H1 (cell line): ENCODE measurements around the gene MUC5AC. TPM values are rescaled to one million over a fixed set of nuclear protein-coding genes. Genes with fewer than 3 reads are reported as not detected.

ENCODE experiments used
- CTCF ChIA-PET: fragments of 300-600 bp; sonication (Branson Sonifier 250); formaldehyde crosslinking; loops from one replicate; lab custom pipeline; 2021; ENCODE audit not compliant: partially characterized antibody; lab: Charles Lee
- POLR2A ChIA-PET: fragments of 300-600 bp; sonication (Branson Sonifier 250); formaldehyde crosslinking; loops from one replicate; lab custom pipeline; 2021; ENCODE audit warnings: inconsistent platforms; ENCODE audit not compliant: partially characterized antibody; lab: Charles Lee
- DNase-seq, 2 experiments: peaks; one replicate each; pipeline versions ENCODE4 v3.0.0 to v3.0.0-alpha.2; 2010 to 2022; ENCODE audit warnings: low spot score in 2 of 2, low read depth in 1 of 2, mixed read lengths in 1 of 2
- FAIRE-seq: peaks from 2 replicates; lab custom pipeline; 2011; peaks lifted over from hg19 to GRCh38; lab: Jason Lieb, UNC
- H2AFZ ChIP-seq: 2 replicates; pipeline ENCODE4 v1.8.1; 2012; ENCODE audit warnings: low read length, inconsistent platforms
- H2AK5ac ChIP-seq: 2 replicates; pipeline ENCODE4 v1.6.1; 2013; ENCODE audit warnings: low read depth, low read length
- H2BK120ac ChIP-seq: replicated peaks from 2 replicates; pipeline ENCODE3; 2013; ENCODE audit warnings: low read depth, low read length, inconsistent platforms
- H2BK12ac ChIP-seq: 2 replicates; pipeline ENCODE4 v1.6.1; 2013; ENCODE audit warnings: low read depth, low read length
- H2BK15ac ChIP-seq: 2 replicates; pipeline ENCODE4 v1.6.1; 2013; ENCODE audit warnings: low read length
- H2BK20ac ChIP-seq: 2 replicates; pipeline ENCODE4 v1.6.1; 2013; ENCODE audit warnings: low read length
- H2BK5ac ChIP-seq: 2 replicates; pipeline ENCODE4 v1.6.1; 2013; ENCODE audit warnings: low read depth, low read length
- H3K14ac ChIP-seq: 2 replicates; pipeline ENCODE4 v1.6.1; 2013; ENCODE audit warnings: inconsistent platforms; ENCODE audit not compliant: insufficient read length
- H3K18ac ChIP-seq: 2 replicates; pipeline ENCODE4 v1.6.1; 2013; ENCODE audit warnings: low read length; ENCODE audit errors: extremely low read depth
- H3K23ac ChIP-seq: 2 replicates; pipeline ENCODE4 v1.6.1; 2013; ENCODE audit warnings: inconsistent platforms; ENCODE audit not compliant: insufficient read length
- H3K23me2 ChIP-seq: 2 replicates; pipeline ENCODE4 v1.6.1; 2013; ENCODE audit warnings: low read depth, low read length
- H3K27ac ChIP-seq: 2 replicates; pipeline ENCODE4 v1.6.1; 2011; ENCODE audit warnings: low read depth, low read length, inconsistent platforms
- H3K27me3 ChIP-seq, 4 experiments: replicated peaks in 1 of 4; 1 replicate in 1 of 4; 2 replicates in 3 of 4; pipeline versions ENCODE4 v1.6.1 to v1.8.1; 2011 to 2013; ENCODE audit warnings: low read length in 3 of 4, mild to moderate bottlenecking in 3 of 4, inconsistent platforms in 2 of 4, mixed read lengths in 2 of 4, moderate library complexity in 1 of 4; ENCODE audit not compliant: control insufficient read depth in 3 of 4, insufficient read depth in 3 of 4; ENCODE audit errors: extremely low read depth in 1 of 4
- H3K36me3 ChIP-seq, 4 experiments: 2 replicates each; pipeline versions ENCODE4 v1.6.1 to v1.8.1; 2011 to 2013; ENCODE audit warnings: mild to moderate bottlenecking in 4 of 4, low read length in 3 of 4, moderate library complexity in 2 of 4, control low read depth in 1 of 4, inconsistent platforms in 1 of 4; ENCODE audit not compliant: insufficient read depth in 4 of 4, control insufficient read depth in 2 of 4
- H3K4ac ChIP-seq: replicated peaks from 2 replicates; pipeline ENCODE3; 2013; ENCODE audit warnings: low read length, low read depth, mixed read lengths, inconsistent platforms; ENCODE audit not compliant: insufficient read length
- H3K4me1 ChIP-seq, 4 experiments: replicated peaks in 1 of 4; 1 replicate in 1 of 4; 2 replicates in 3 of 4; pipeline versions ENCODE4 v1.6.1 to v1.8.1; 2011 to 2013; ENCODE audit warnings: low read length in 3 of 4, inconsistent platforms in 2 of 4, mixed read lengths in 1 of 4; ENCODE audit not compliant: insufficient read depth in 4 of 4, control insufficient read depth in 3 of 4
- H3K4me2 ChIP-seq, 2 experiments: 2 replicates each; pipeline versions ENCODE4 v1.6.1 to v1.8.1; 2011 to 2013; ENCODE audit warnings: low read depth in 2 of 2, low read length in 2 of 2, control low read depth in 1 of 2, inconsistent platforms in 1 of 2, mild to moderate bottlenecking in 1 of 2; ENCODE audit not compliant: insufficient read depth in 1 of 2
- H3K4me3 ChIP-seq, 4 experiments: fragments of 200-600, 300-600 bp in 1 of 4; sonication (generic), shearing (Covaris generic), sonication (Bioruptor Twin) in 1 of 4; 2 replicates each; pipeline versions ENCODE4 v1.5.1 to v1.8.1; 2011 to 2016; ENCODE audit warnings: low read length in 4 of 4, low read depth in 3 of 4, control low read depth in 2 of 4, inconsistent platforms in 2 of 4, mild to moderate bottlenecking in 2 of 4, mixed read lengths in 1 of 4, moderate library complexity in 1 of 4; ENCODE audit not compliant: insufficient read depth in 2 of 4; ENCODE audit errors: extremely low read depth in 1 of 4
- H3K56ac ChIP-seq: replicated peaks from 2 replicates; pipeline ENCODE3; 2013; ENCODE audit warnings: low read depth, mild to moderate bottlenecking, mixed read lengths, low read length, inconsistent platforms; ENCODE audit not compliant: insufficient read length
- H3K79me1 ChIP-seq: 2 replicates; pipeline ENCODE4 v1.6.1; 2013; ENCODE audit warnings: low read depth, low read length, control low read depth
- H3K79me2 ChIP-seq, 2 experiments: 2 replicates each; pipeline versions ENCODE4 v1.6.1 to v1.8.1; 2012 to 2013; ENCODE audit warnings: low read length in 2 of 2, mild to moderate bottlenecking in 2 of 2, inconsistent platforms in 1 of 2; ENCODE audit not compliant: insufficient read depth in 2 of 2, control insufficient read depth in 1 of 2
- H3K9ac ChIP-seq, 4 experiments: replicated peaks in 1 of 4; 1 replicate in 1 of 4; 2 replicates in 3 of 4; pipeline versions ENCODE4 v1.6.1 to v1.8.1; 2011 to 2013; ENCODE audit warnings: low read depth in 3 of 4, low read length in 3 of 4, control low read depth in 2 of 4, mild to moderate bottlenecking in 2 of 4, moderate library complexity in 2 of 4, inconsistent platforms in 1 of 4; ENCODE audit errors: extremely low read depth in 1 of 4
- H3K9me3 ChIP-seq, 2 experiments: 2 replicates each; pipeline versions ENCODE4 v1.6.1 to v1.8.1; 2012 to 2013; ENCODE audit warnings: mild to moderate bottlenecking in 2 of 2, moderate library complexity in 2 of 2, control low read depth in 1 of 2, inconsistent platforms in 1 of 2, low read depth in 1 of 2, low read length in 1 of 2, mixed read lengths in 1 of 2; ENCODE audit not compliant: insufficient read depth in 2 of 2
- H4K20me1 ChIP-seq, 2 experiments: replicated peaks in 1 of 2; 2 replicates each; pipeline versions ENCODE3 to v1.8.1; 2011 to 2013; ENCODE audit warnings: inconsistent platforms in 2 of 2, low read length in 2 of 2, mild to moderate bottlenecking in 1 of 2; ENCODE audit not compliant: insufficient read depth in 2 of 2, control insufficient read depth in 1 of 2
- H4K5ac ChIP-seq: 2 replicates; pipeline ENCODE4 v1.6.1; 2013; ENCODE audit warnings: low read length, low read depth, mixed read lengths, inconsistent platforms; ENCODE audit not compliant: insufficient read length
- H4K8ac ChIP-seq: 2 replicates; pipeline ENCODE4 v1.8.0; 2013; ENCODE audit warnings: mild to moderate bottlenecking, moderate library complexity, low read length, inconsistent platforms; ENCODE audit not compliant: insufficient read depth; ENCODE audit errors: extremely low read depth
- H4K91ac ChIP-seq: replicated peaks from 2 replicates; pipeline ENCODE3; 2013; ENCODE audit warnings: low read length, mixed read lengths, inconsistent platforms; ENCODE audit not compliant: insufficient read length
- JUND ChIP-seq: IDR thresholded peaks from 2 replicates; pipeline ENCODE4 v1.6.1; 2011; ENCODE audit warnings: mild to moderate bottlenecking, improper control_type of control experiment, low read length
- WGBS, 2 experiments: shearing (Covaris generic) in 1 of 2; methylation state at CpG; one replicate each; pipeline versions ENCODE4 v1.1.6 to v1.1.7; 2013 to 2015; ENCODE audit warnings: low lambda C conversion rate in 2 of 2, mixed read lengths in 2 of 2, inconsistent platforms in 1 of 2, low coverage in 1 of 2, missing lambda C conversion rate in 1 of 2; ENCODE audit not compliant: insufficient replicate concordance in 2 of 2, insufficient coverage in 1 of 2, insufficient read length in 1 of 2; ENCODE audit errors: extremely low coverage in 1 of 2, missing lambda C conversion rate in 1 of 2; 5-methylcytosine and 5-hydroxymethylcytosine counted together
- polyA plus RNA-seq, 7 experiments: library from polyadenylated mRNA; depleted of rRNA in 3 of 7; stranded (reverse) in 5 of 7; unstranded in 2 of 7; fragments of >200 nt in 5 of 7; fragments of 200-250 nt in 2 of 7; gene quantifications; 1 replicate in 5 of 7; 2 replicates in 1 of 7; 4 replicates in 1 of 7; pipeline versions ENCODE4 v1.2.1 to v1.2.3, GENCODE V29; 2011 to 2013; ENCODE audit warnings: missing spikeins in 2 of 7, mixed read lengths in 2 of 7
- total RNA-seq: library from RNA; stranded (reverse); fragmentation: NEBNext Ultra II Directional; extraction: Animal tissue kit (Norgen Biotek cat#: 25700); gene quantifications from 2 replicates; pipeline ENCODE4 v1.2.1, GENCODE V29; 2021

The MUC5AC gene
- total and polyA plus RNA-seq, 2 of the 8 experiments (the other 6 are each of a cell fraction or from before 2014, with no cell fraction given) = not detected

GRCh38 chr11:1150769-1151365 is 6.9 kb upstream of the MUC5AC start:
- no peak overlapping the region for H2BK20ac ChIP-seq
- no peak overlapping the region for H2BK5ac ChIP-seq
- no peak overlapping the region for H3K9ac ChIP-seq
- TF ChIP-seq JUND = no peak
- TF ChIP-seq, all 59 proteins: peak for 0
- Histone ChIP-seq H3K23me2 (peaks cover 21% of the 10 kb centered on the region), H3K18ac (no peak overlapping the region), H3K14ac (no peak overlapping the region), H3K9me3 (peaks cover 8 to 12% of the 10 kb centered on the region in 2 experiments; a peak in 3 of 4 replicates), H3K79me1 (no peaks in the 10 kb centered on the region; the same call in 1 of the 2 replicates), H2BK12ac (no peak overlapping the region), H4K5ac (no peak overlapping the region), H2AFZ (no peak overlapping the region), H4K20me1 (peaks cover 0 to 2% of the 10 kb centered on the region in 2 experiments), H3K4me3 (no peak overlapping the region), H3K4me2 (no peak overlapping the region), H3K4ac (no peak overlapping the region), H3K56ac (no peak overlapping the region), H4K91ac (no peak overlapping the region), H4K8ac (no peak overlapping the region), H3K79me2 (no peaks in the 10 kb centered on the region), H2BK120ac (no peak overlapping the region), H3K4me1 (no peaks in the 10 kb centered on the region; a peak in 2 of 7 replicates), H3K36me3 (no peaks in the 10 kb centered on the region), H3K23ac (no peak overlapping the region), H3K27me3 (no peaks in the 10 kb centered on the region), H2AK5ac (no peak overlapping the region), H2BK15ac (no peak overlapping the region), H3K27ac (no peak overlapping the region)
- no peak for FAIRE-seq
- no peak for DNase-seq
- CTCF ChIA-PET = interaction anchor here (0.8 kb wide), 1 partner anchor 34 kb away, joined by 3 read pairs; no protein-coding TSS in a partner anchor
- POLR2A ChIA-PET = no interaction called here
- 72% methylated on average over 15 of the region's 18 CpGs; no CpG with 5 or more reads in 1 of the 2 experiments for WGBS, 2 experiments
